HCT116 (cell line): ENCODE data around the gene RAD18. TPM values are rescaled to one million over a fixed set of nuclear protein-coding genes. Genes with fewer than 3 reads are reported as not detected.

Experiments
- ATAC-seq: fragments of 200-7000 bp; cut with Tn5 transposase; 2 replicates; pipeline ENCODE4 v1.9.1; 2020; ENCODE audit warnings: mild to moderate bottlenecking, moderate library complexity
- BruUV-seq: library from RNA; stranded (reverse); fragments of 400-500 nt; replicated peaks from 2 replicates; lab custom pipeline; 2021; lab: Mats Ljungman, UMichigan
- CTCF ChIA-PET: fragments of 300-600 bp; sonication (Branson Sonifier 250); formaldehyde crosslinking; loops from one replicate; lab custom pipeline; 2021; ENCODE audit warnings: antibody characterized with exemption; lab: Charles Lee
- POLR2A ChIA-PET: fragments of 300-600, 350-600 bp; sonication (Branson Sonifier 250); formaldehyde crosslinking; loops from one replicate; lab custom pipeline; 2021; ENCODE audit warnings: antibody characterized with exemption; lab: Charles Lee
- RAD21 ChIA-PET, 2 experiments: fragments of 300-600 bp; sonication (Branson Sonifier 250); formaldehyde crosslinking; loops; one replicate each; lab custom pipeline; 2023; ENCODE audit warnings: low total read pairs in 2 of 2; ENCODE audit not compliant: uncharacterized antibody in 2 of 2, unreplicated experiment in 2 of 2, low non-redundant PET in 1 of 2; lab: Charles Lee
- DNase-seq: peaks from one replicate; pipeline ENCODE4 v3.0.0-alpha.2; 2010; ENCODE audit warnings: low read depth, low spot score
- H2AFZ ChIP-seq: fragments of 200-600 bp; shearing (Covaris generic), sonication (generic); 2 replicates; pipeline ENCODE4 v1.6.1; 2017; ENCODE audit warnings: low read depth, mixed run types, mixed read lengths, antibody characterized with exemption, low read length; ENCODE audit not compliant: poor library complexity, severe bottlenecking
- H3K27ac ChIP-seq: 2 replicates; pipeline ENCODE4 v1.5.1; 2012; ENCODE audit warnings: low read depth, low read length
- H3K27me3 ChIP-seq: fragments of 200-600 bp; sonication (generic); 2 replicates; pipeline ENCODE4 v1.6.1; 2016; ENCODE audit warnings: mixed run types, low read length, mixed read lengths; ENCODE audit not compliant: insufficient read depth
- H3K36me3 ChIP-seq, 2 experiments: fragments of 200-500 bp in 1 of 2; fragments of 200-600 bp in 1 of 2; sonication (Bioruptor generic) in 1 of 2; sonication (generic) in 1 of 2; 2 replicates each; pipeline versions ENCODE4 v1.5.1 to v1.6.1; 2014 to 2016; ENCODE audit warnings: low read length in 2 of 2, inconsistent platforms in 1 of 2, mixed read lengths in 1 of 2, mixed run types in 1 of 2; ENCODE audit not compliant: insufficient read depth in 2 of 2, control insufficient read depth in 1 of 2
- H3K4me1 ChIP-seq, 2 experiments: fragments of 200-600 bp in 1 of 2; sonication (generic) in 1 of 2; 2 replicates each; pipeline versions ENCODE4 v1.5.1 to v1.6.1; 2012 to 2017; ENCODE audit warnings: low read length in 2 of 2, inconsistent platforms in 1 of 2, mild to moderate bottlenecking in 1 of 2, mixed read lengths in 1 of 2, mixed run types in 1 of 2, moderate library complexity in 1 of 2; ENCODE audit not compliant: insufficient read depth in 2 of 2, control insufficient read depth in 1 of 2
- H3K4me2 ChIP-seq: fragments of 200-600 bp; sonication (generic); 2 replicates; pipeline ENCODE4 v1.6.1; 2017; ENCODE audit warnings: mixed run types, low read length, mixed read lengths
- H3K4me3 ChIP-seq, 2 experiments: fragments of 200-600 bp in 1 of 2; sonication (generic) in 1 of 2; replicated peaks in 1 of 2; 2 replicates each; pipeline ENCODE4 v1.5.1; 2011 to 2016; ENCODE audit warnings: low read length in 2 of 2, control low read depth in 1 of 2, low read depth in 1 of 2, mild to moderate bottlenecking in 1 of 2, mixed read lengths in 1 of 2, mixed run types in 1 of 2
- H3K79me2 ChIP-seq: fragments of 200-600 bp; sonication (generic); 2 replicates; pipeline ENCODE4 v1.6.1; 2017; ENCODE audit warnings: mild to moderate bottlenecking, mixed run types, low read length, moderate library complexity, mixed read lengths; ENCODE audit not compliant: insufficient read depth
- H3K9ac ChIP-seq: fragments of 200-600 bp; sonication (generic); 2 replicates; pipeline ENCODE4 v1.6.1; 2016; ENCODE audit warnings: low read length, mixed read lengths
- H3K9me2 ChIP-seq: fragments of 200-600 bp; sonication (generic), shearing (Covaris generic); 2 replicates; pipeline ENCODE4 v1.6.1; 2017; ENCODE audit warnings: mixed run types, mild to moderate bottlenecking, moderate library complexity; ENCODE audit not compliant: insufficient read depth
- H3K9me3 ChIP-seq, 2 experiments: fragments of 200-500 bp in 1 of 2; fragments of 200-600 bp in 1 of 2; sonication (Bioruptor generic) in 1 of 2; sonication (generic) in 1 of 2; 2 replicates each; pipeline ENCODE4 v1.6.1; 2014 to 2017; ENCODE audit warnings: low read length in 2 of 2, mixed read lengths in 2 of 2, inconsistent platforms in 1 of 2, low read depth in 1 of 2, mild to moderate bottlenecking in 1 of 2, mixed run types in 1 of 2, moderate library complexity in 1 of 2; ENCODE audit not compliant: control insufficient read depth in 1 of 2, insufficient read depth in 1 of 2
- H4K20me1 ChIP-seq: fragments of 200-600 bp; sonication (generic), shearing (Covaris generic); 2 replicates; pipeline ENCODE4 v1.6.1; 2017; ENCODE audit warnings: mixed run types, mild to moderate bottlenecking, moderate library complexity; ENCODE audit not compliant: insufficient read depth
- CBX3 ChIP-seq: IDR thresholded peaks from 2 replicates; pipeline ENCODE4 v1.6.1; 2012; ENCODE audit warnings: low read depth
- EGR1 ChIP-seq: IDR thresholded peaks from 2 replicates; pipeline ENCODE4 v1.6.1; 2012; ENCODE audit warnings: low read depth
- EZH2 ChIP-seq: fragments of 200-600 bp; sonication (generic); IDR thresholded peaks from 2 replicates; pipeline ENCODE4 v1.6.1; 2017; ENCODE audit warnings: antibody characterized with exemption, mixed run types
- EZH2phosphoT487 ChIP-seq: fragments of 200-600 bp; IDR thresholded peaks from 2 replicates; pipeline ENCODE4 v1.6.1; 2018; ENCODE audit warnings: antibody characterized with exemption, borderline replicate concordance
- FOSL1 ChIP-seq: IDR thresholded peaks from 2 replicates; pipeline ENCODE4 v1.6.1; 2012; ENCODE audit warnings: low read depth
- POLR2AphosphoS5 ChIP-seq: IDR thresholded peaks from 2 replicates; pipeline ENCODE4 v1.6.1; 2011; ENCODE audit warnings: mild to moderate bottlenecking, low read depth, low read length, moderate library complexity
- RAD21 ChIP-seq: IDR thresholded peaks from 2 replicates; pipeline ENCODE4 v1.6.1; 2012; ENCODE audit warnings: low read depth, mild to moderate bottlenecking
- SP1 ChIP-seq: IDR thresholded peaks from 2 replicates; pipeline ENCODE4 v1.6.1; 2012; ENCODE audit warnings: low read depth
- SRF ChIP-seq: IDR thresholded peaks from 2 replicates; pipeline ENCODE4 v1.6.1; 2012; ENCODE audit warnings: low read depth
- YY1 ChIP-seq: IDR thresholded peaks from 2 replicates; pipeline ENCODE4 v1.6.1; 2011; ENCODE audit warnings: low read length, low read depth, moderate library complexity, mild to moderate bottlenecking; ENCODE audit not compliant: insufficient replicate concordance; ENCODE audit errors: extremely low read depth
- intact Hi-C: fragments of 100-400 bp; cut with micrococcal nuclease; formaldehyde crosslinking; loops from 2 replicates; pipeline ENCODE4 v1.10.0; 2022
- total RNA-seq: library from RNA; stranded (reverse); gene quantifications from one replicate; pipeline ENCODE4 v1.2.1, GENCODE V29; 2021; ENCODE audit not compliant: unreplicated experiment

RAD18 gene
- total RNA-seq, 1 experiment from 2014 or later, result 28.7 TPM

DNA sequence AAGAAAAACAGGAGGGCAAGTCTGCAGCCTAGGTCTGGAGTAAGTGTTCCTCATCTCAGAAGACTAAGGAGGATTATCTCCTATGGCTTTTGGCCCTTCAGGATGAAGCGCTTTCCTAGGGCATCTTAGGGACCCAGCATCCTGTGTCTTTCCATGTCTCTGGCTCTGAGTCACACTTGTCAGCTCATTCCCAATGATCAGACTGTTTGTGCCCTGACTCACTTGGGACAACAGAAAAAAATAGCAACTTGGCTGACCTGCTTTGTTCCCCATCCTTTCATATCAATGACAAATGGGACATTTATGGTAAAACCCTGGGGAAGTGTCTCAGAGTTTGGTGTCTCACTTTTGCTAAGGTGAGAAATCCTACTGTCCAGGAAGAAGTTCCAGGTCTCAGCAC is 117.6 kb downstream of the RAD18 start:
- BruUV-seq, result no TSS peak
- Histone ChIP-seq H3K4me1 (peaks cover 0 to 11% of the 10 kb centered on the region in 2 experiments; a peak in 2 of 4 replicates), H3K4me3 (no peak overlapping the region), H4K20me1 (no peaks in the 10 kb centered on the region), H3K27me3 (no peaks in the 10 kb centered on the region), H3K9me3 (no peaks in the 10 kb centered on the region), H3K36me3 (no peaks in the 10 kb centered on the region), H3K27ac (no peak overlapping the region), H2AFZ (no peak overlapping the region), H3K4me2 (peak overlapping the region; percentile 28; the same call in 1 of the 2 replicates), H3K9ac (no peak overlapping the region), H3K9me2 (no peaks in the 10 kb centered on the region), H3K79me2 (no peaks in the 10 kb centered on the region)
- ATAC-seq (peak; percentile 73; the same call in 1 of the 2 replicates), DNase-seq (no peak)
- intact Hi-C loops, result no loop called here
- ChIA-PET RAD21 (no interaction called here), POLR2A (no interaction called here), CTCF (no interaction called here)
- TF ChIP-seq EZH2 (no peak), YY1 (no peak), SP1 (no peak), EZH2phosphoT487 (no peak), EGR1 (no peak), FOSL1 (peak; percentile 33)

DNA sequence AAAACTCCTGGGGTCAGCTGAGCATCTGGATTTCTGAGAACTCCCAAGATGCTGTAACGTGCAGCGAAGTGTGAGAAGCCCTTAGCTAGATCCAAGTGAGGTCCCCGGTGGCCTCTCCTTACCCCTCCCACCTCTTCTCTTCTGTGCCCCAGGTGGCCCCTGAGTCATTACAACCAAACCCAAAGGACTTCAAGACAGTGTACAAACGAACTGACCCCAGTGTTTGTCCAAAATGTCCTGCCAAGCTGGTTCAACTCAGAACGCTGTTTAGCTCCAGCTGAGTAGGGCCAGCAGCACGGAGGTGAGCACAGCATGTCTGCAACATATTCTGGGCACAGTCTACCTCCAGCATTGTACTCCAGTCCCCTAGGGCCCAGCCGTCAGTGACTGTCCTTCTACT is 119.9 kb downstream of the RAD18 start:
- ChIA-PET POLR2A (no interaction called here), RAD21 (no interaction called here), CTCF (no interaction called here)
- no peak for ATAC-seq
- H3K4me2 ChIP-seq, result no peak overlapping the region
- no peak overlapping the region for H3K4me3 ChIP-seq
- H3K79me2 ChIP-seq, result no peaks in the 10 kb centered on the region
- H3K9me2 ChIP-seq, result no peaks in the 10 kb centered on the region
- no peaks in the 10 kb centered on the region for H4K20me1 ChIP-seq
- H3K27me3 ChIP-seq, result no peaks in the 10 kb centered on the region
- no peak overlapping the region for H2AFZ ChIP-seq
- BruUV-seq, result no TSS peak
- intact Hi-C loops, result no loop called here
- DNase-seq, result no peak
- H3K9me3 ChIP-seq, result no peaks in the 10 kb centered on the region
- TF ChIP-seq CBX3, result no peak
- no peak for TF ChIP-seq RAD21
- TF ChIP-seq SRF, result no peak
- TF ChIP-seq POLR2AphosphoS5, result no peak
- no peak for TF ChIP-seq FOSL1
- no peak for TF ChIP-seq EZH2
- H3K9ac ChIP-seq, result no peak overlapping the region
- no peak overlapping the region for H3K27ac ChIP-seq
- H3K4me1 ChIP-seq, result peaks cover 0 to 11% of the 10 kb centered on the region in 2 experiments; a peak in 2 of 4 replicates
- H3K36me3 ChIP-seq, result no peaks in the 10 kb centered on the region
